IPS-NIHi7 (cell line): ENCODE measurements around the gene FBXL13.

Source experiments
- DNase-seq: peaks from one replicate; pipeline ENCODE4 v3.0.0; 2012; ENCODE audit warnings: mixed read lengths; ENCODE audit errors: extremely low spot score

Gene FBXL13

DNA sequence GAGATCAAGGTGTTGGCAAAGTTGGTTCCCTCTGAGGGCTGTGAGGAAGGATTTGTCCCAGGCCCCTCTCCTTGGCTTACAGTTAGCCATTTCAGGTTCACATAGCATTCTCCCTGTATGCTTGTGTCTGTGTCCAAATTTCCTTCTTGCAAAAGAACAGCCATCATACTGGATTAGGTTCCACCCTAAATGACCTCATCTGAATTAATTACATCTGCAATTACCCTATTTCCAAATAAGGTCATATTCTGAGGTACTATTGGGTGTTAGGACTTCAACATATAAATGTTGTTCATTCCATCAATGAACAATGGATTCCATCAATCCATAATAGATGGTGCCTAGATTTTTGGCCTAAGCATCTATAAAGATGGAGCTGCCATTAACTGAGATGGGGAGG is 178.0 kb downstream of the FBXL13 start:
- no peak for DNase-seq

DNA sequence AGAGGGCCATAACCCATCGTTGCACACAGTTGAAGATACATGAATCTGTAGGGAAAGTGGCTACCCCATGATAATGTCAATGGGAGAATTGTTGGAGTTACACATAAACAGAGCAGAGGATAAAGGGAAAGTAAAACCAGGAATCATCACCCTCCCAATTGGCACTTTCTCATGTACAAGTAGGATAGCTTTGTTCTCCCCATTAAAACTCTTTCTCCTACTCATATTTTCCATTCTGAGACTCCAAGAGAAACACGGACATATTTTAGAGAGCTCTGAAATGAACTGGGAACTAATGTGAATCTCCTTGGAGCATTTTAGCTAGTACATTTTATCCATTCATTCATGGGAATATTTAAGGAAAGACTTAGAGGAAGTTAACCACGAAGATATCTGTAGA is 179.0 kb downstream of the FBXL13 start:
- DNase-seq = no peak

DNA sequence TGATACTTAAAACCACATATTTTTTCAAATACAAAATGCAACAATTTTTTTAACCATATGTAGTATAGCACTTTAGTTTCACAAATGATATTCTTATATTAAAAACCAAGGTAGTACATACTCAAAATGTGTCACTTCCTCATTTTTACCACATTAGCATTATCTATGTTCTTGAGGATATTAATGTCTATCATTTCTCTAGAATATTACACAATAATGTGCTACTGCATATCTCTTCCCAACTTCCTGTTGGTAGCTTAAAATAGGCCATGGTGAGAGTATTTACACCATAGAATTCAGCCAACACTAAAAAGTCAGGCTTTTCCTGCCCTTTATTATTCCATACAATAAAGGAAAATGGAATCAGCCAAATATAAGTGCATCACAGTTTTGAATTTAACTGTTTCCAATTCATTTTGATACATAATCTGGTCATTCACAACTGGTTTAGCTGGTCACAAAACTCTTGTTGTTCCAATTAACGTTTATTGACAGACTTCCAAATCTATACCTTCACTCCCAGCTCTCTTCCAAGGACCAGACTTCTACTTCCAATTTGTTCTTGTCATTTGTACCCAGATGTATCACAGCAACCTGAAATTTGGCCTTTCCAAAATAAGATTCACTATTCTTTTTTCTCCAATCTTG is 181.8 kb downstream of the FBXL13 start:
- DNase-seq = no peak

DNA sequence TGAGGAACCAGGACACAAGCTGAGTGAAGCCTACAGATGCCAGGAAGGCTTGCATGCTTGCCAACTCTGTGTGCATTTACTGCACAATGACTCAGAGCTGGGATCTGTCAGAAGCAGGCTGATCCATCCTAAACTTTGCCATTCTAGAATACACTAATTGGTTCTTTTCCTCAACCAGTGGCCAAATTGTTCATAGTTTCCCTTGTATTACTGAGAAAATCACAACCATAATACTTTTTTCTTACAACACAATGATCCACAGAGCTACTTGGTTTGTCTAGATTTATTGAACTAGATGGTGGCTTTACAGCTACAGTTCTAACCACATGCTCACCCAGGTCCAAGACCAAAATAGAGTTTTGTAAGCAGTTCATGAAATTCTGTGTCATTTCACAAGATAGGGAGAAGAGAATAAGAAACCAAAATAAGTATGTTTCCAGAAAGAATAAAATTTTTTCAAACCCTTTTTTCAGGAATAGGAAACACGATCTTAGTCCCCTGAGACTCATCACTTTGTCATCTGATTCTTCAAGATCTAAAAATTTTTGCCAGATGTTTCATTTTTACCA is 182.8 kb downstream of the FBXL13 start:
- DNase-seq = no peak

DNA sequence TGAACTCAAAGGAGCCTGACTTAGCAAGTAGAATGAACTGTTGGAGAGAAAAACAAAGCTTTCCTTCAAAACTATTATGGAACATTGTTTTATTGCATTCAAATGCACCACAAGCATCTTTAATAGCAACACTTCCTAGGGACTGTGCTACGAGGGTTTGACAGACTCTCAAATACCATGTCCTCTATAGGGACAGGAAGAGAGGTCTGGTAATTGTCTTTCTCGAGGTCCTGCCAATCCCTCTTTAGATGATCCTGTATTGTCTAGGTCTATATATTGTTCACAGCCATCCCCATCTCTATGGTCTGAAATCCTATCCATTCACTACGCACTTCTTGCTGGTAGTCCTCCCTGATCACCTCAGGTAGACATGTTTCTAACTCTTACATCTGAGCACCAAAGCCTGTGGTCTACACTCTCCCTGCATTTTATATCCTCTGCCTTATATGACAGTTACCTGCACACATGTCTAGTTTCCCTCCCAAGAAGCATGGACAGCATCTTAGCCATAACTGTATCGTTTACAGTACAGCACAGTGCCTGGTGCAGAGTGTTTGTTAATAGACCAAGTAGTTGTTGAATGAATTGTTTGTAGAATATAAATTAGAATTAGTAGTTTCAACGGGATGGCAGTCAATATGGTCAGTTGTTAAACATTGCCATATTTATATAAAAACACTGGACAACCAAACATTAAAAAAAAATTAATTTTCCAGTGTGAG is 183.5 kb downstream of the FBXL13 start:
- DNase-seq = no peak

DNA sequence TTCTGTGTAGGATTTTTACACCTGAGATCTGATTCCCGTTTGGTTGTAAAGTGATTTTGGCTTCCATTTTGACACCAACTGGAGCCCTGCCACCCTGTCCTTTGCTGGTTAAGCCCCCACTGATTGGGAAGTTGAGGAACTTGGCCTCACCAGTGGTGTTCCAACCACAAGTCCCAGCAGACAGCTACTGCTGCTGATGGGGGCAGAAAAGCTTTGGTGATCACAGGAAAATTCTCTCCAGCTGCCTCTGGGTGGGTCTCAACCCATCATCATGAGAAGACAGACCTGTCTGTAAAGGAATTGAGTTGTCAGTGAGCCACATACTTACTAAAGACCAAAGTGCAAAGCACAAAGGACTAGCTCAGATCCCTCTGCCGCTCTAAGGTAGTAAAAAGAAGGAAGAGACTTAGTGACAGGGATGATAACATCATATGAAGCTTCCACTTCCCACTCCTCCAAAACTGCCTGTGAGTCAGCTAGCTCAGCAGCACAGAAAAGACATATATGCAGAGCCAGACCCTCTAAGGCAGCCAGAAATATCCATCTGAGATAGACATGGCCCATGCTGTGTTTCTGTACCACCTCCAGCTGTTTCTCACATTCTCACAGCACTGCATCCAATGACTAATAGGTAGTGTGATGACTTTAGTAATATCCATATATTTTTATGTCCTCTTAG is 184.2 kb downstream of the FBXL13 start:
- no peak for DNase-seq

DNA sequence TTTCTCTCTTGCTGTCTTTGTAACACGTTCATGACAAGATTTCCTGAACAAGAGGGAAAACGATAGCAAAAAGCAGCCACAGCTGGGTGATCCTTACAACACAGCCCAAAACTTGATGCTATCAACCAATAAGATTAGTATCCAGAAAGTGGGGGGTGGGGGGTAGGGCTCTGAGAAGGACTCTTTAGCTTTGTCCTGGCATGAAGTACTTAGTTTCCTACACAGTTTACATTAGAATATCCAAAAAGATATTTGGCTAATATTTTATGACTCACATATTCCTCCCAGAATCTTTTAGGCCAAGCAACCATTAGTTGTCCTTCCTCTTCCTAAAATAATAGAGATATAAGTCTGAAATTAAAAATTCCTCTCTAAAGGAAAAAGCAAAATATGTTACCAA is 184.7 kb downstream of the FBXL13 start:
- no peak for DNase-seq

DNA sequence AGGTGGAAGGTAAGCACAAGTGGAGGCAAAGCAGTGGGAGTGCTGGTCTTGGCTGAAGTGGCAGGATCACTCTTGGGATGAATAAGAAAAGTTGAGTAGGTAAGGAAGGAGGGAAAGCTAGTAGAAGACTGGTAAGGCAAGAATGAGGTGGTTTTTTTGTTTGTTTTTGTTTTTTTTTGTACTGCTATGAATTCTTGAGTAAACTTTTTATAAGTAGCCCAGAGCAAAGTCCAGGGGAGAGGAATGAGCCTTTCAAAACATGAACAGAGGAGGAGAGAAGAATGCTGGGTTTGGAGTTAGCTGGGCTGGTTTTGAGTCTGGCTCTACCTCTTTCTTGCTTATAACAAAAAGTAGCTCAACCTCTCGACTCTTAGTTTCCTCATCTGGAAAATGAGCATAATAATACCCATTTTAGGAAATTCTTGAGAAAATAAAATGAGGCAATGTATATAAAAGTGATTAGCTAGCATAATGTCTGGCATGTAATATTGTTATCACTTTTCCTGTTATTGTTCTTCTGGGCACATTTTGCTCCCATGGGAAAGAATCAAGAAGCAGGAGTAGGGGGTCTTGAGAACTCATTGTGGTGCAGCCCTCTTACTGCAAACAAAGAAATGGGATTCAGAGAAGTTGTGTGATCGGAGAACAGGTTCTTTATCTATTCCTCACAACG is 185.9 kb downstream of the FBXL13 start:
- no peak for DNase-seq

DNA sequence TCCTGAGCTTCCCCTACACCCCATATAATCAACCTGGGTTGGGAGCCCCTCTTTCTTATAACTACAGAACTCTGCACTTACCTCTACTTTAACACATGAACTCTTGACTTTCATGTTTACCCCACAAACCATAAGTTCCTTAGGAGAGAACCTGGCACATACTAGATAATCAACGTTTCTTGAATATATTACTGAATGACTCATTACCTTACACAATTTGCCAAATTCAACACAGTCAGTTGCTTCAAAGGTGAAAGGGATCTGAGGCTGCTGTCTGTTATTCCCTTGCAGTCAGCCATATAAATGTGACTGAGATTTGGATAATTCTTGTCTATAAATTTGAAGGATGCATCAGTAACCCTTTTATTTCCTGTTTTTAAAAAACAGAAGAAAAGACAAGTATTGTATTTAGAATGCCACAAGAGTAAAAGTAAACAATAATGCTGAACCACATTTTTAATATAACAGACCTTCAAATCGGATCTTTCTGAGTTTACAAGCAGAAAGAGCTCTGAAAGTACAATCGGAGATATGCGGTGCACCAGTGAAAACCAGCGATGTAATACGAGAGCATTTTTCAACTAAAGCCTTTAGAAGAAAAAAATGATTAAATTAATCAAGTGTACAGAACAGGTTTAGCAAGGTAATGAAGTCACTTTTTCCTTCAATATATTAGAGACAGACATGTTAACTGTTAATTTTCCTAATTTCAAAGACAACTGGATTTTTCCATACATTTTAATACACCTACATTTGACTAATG is 191.3 kb downstream of the FBXL13 start:
- no peak for DNase-seq

DNA sequence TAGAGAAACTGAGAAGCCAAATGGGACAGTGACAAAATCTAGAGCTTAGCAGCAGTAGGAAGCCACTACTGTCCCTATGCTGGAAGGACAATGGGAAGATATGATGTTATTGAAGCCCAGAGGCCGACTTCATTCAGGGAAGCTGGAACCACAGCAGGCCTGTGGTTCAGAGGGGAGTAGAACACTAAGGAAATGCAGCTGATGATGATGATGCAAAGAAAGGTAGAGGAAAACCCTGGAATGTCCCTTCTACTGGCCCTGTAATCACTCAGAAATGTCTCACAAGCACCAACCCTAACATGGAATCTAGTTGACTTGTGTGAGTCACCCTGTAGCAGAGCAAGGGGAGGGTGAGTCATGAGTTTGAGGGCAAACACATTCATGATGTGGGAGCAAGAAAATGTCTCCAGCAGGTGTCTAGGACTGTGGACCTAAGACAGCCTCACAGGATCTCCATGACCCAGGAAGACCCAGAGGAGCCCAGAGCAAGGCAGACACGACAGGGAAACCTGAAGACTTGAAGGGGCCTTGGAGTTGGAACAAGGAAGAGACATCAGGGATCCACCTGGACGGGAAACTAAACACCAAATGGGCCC is 198.8 kb downstream of the FBXL13 start:
- peak; percentile 40 for DNase-seq

DNA sequence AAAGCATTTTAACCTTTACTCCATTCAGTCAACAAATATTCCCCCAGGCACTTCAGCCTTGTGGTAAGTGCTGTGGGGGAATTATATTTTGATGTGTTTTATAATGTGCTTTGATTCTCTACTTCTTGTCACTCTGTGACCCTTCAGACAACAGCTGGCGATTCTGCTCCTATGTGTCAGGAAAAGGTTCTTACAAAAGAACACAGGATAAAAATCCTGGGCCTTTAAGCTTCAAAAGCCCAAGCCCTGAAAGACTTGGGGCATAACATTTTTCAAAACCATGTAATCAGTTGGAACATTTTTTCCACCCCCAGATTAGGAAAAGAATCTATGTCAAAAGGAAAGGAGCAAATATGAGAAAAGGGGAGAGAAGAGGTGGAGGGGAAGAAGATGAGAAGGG is 199.6 kb downstream of the FBXL13 start:
- no peak for DNase-seq

DNA sequence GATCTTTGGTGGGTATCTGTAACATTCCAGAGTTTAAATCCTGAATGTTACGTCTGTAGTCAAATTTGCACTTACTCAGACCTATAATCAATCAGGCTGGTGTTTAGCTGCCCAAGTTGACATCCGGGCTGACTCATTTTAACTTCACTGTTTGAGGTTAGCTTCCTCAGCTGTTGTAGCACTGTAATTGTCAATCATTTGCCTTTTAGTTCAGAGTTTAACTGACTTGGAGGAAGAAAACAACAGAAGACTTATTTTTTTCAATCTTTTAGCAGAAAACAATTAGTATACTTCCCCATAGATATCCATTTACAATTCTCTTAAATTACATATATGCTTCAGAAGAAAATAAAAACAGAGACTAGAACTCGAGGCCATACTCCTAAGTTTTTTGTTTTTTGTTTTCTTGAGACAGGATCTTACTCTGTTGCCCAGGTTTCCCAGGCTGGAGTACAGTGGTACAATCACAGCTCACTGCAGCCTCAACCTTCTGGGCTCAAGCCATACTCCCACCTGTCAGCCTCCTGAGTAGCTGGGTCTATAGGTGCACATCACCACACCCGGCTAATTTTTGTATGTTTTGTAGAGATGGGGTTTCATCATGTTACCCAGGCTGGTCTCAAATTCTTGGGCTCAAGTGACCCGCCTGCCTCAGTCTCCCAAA is 200.3 kb downstream of the FBXL13 start:
- no peak for DNase-seq

DNA sequence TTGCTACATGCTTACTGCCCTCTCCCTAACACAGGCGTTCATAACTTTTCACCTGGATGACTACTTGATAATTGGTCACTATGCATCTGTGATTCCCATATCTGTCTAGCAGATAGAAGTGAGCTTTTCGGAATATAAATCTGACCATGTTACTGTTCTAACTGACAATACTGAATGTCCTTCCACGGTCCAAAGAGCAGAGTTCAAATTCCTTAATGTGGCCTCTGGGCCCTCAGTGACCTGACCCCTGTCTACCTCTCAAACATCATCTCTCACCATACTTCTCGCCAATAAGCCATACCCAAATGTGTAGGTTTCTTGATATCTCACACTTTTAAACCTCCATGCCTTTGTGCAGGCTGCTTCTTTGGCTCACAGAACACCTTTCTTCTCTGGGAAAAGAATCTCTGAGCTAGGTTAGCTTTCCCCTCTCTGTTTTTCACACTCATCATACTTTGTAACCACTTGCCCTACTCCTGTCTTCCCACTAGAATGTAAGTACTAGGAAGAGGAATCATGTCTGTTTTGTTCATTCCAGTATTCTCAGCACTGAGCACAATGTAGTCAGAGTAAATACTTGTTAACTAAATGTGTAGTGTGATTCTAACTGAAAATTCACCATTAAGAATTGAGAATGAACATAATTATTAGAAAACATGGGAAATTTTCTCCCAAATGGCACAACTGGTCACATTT is 201.0 kb downstream of the FBXL13 start:
- DNase-seq = no peak

DNA sequence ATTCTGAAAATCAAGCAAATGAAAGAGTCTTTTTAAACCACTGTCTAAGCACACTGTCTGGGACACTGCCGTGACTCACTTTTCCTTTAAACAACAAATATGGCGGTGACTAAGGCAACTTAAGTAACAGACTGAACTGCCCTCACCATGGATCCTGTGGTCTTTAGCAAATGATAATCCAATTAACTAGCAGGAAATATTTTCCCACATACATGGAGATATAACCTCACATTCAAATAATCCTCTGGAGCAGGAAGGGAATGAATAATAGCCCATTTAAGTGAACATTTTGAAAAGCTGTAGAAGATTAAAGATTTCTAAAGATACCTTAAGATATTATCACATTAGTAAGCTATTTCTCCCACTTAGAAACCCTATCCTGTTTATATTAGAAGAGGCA is 202.1 kb downstream of the FBXL13 start:
- DNase-seq = no peak

DNA sequence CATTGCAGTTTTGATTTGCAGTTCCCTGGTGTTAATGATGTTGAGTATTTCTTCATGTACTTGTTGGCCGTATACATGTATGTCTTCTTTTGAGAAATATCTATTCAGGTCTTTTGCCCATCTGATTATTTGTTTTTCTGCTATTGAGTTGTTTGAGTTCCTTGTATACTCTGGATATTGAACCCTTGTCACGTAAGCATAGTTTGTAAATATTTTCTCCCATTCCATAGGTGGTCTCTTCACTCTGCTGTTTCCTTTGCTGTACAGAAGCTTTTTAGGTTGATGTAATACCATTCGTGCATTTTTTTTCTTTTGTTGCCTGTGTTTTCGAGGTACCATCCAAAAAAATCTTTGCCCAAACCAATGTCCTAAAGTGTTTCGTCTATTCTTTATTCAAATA is 205.4 kb downstream of the FBXL13 start:
- no peak for DNase-seq

DNA sequence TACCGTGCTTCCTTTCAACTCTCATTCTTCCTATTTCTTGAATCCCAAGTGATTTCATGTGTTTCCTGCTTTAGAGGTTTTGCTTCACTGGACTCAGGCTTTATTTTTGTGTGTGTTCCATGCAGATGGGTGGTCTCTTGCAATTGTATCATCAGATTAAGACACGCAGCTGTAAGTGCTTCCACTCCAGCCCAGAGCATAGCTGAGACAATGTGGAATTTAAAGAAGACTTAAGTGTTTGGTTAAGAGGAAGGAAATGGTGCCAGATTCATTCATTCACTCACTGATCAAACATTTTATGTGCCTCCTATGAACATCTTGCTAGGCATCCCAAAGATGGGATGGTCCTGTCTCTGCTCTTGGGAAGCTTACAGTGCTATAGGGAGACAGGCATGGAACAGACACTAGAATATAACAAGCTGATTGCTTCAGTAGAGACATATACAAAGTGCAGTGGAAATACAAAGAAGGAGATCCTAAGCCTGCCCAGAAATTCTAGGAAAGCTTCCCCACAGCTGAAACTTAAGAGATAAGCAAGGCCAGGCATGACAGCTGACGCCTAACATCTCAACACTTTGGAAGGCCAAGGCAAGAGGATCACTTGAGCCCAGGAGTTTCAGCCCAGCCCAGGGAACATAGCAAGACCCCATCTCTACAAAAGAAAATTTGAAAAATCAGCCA is 207.9 kb downstream of the FBXL13 start:
- no peak for DNase-seq

DNA sequence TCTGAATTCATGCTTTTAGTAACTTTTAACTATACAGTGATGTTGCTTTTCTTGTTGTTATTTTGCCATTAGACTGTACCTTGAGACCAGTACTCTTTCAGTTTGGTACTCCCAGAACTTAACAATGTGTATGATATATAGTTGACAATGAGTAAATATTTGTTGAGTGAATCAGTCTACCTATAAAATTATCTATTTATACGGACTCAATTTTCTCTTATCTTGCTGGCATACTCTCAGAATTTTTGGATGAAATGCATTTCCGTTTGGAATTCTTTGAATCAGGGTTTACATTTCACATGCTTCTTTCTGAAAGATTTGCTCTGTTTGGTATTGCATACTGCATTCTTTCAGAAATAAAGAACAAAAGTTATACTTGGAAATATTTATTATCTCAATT is 209.6 kb downstream of the FBXL13 start:
- no peak for DNase-seq

DNA sequence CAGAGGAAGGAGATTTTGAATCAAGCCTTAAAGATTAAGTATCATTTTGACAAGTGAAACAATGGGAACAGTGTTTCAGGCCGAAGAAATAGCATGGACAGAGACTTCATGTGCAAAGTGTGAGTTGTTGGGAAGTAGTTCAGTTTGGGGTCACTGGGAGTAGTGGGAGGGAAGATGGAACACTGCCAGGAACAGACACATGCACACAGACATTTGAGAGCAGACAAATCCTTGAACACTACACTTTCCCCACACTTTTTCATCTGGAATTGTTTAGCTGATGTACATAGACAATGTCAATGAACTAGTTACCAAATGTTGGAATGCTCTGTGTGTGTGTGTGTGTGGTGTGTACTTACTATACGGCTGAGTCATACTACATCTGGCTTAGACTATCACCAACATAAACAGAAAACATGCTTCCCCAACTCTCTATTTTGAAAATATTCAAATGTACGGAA is 214.2 kb downstream of the FBXL13 start:
- no peak for DNase-seq

DNA sequence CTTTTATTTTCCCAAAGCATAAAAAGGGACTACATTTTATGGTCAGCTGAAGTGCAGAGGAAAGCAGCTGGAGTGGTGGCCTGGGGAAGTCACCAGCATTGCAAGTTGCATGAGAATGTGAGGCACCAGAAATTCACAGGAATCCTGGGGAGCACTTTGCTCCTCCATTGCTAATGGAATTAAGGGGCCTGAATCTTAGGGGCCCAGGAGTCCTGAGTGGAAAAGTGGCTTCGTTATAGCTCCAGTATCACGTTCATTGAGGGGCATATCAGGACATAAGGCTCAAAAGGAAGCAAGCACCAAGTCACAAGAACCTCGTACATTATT is 214.8 kb downstream of the FBXL13 start:
- no peak for DNase-seq
